WTC11 (cell line): Measurements from ENCODE around the gene GFPT1.

Source experiments
- CREM ChIP-seq: sonication (generic); formaldehyde crosslinking; IDR thresholded peaks from 2 replicates; pipeline ENCODE4 v1.8.1; 2022; ENCODE audit warnings: mild to moderate bottlenecking, missing genetic modification reagents, moderate library complexity
- MYBL2 ChIP-seq: sonication (generic); formaldehyde crosslinking; IDR thresholded peaks from 2 replicates; pipeline ENCODE4 v1.8.1; 2023; ENCODE audit warnings: mild to moderate bottlenecking, moderate library complexity, missing genetic modification reagents
- ZNF121 ChIP-seq: sonication (generic); formaldehyde crosslinking; IDR thresholded peaks from 2 replicates; pipeline ENCODE4 v1.8.0; 2023; ENCODE audit warnings: missing genetic modification reagents
- ZNF232 ChIP-seq: sonication (generic); formaldehyde crosslinking; IDR thresholded peaks from 2 replicates; pipeline ENCODE4 v1.8.0; 2022; ENCODE audit warnings: mild to moderate bottlenecking, missing genetic modification reagents
- TF ChIP-seq, protein P1 (sequence below): sonication (generic); formaldehyde crosslinking; IDR thresholded peaks from 2 replicates; pipeline ENCODE4 v1.8.0; 2022; ENCODE audit warnings: mild to moderate bottlenecking, missing genetic modification reagents
- TF ChIP-seq, protein P2 (sequence below): fragments of 200-600 bp; IDR thresholded peaks from 2 replicates; pipeline ENCODE4 v1.8.0; 2022; ENCODE audit warnings: antibody characterized with exemption
- TF ChIP-seq, protein P3 (sequence below): sonication (generic); formaldehyde crosslinking; IDR thresholded peaks from 2 replicates; pipeline ENCODE4 v1.8.1; 2022; ENCODE audit warnings: mild to moderate bottlenecking, missing genetic modification reagents, moderate library complexity, borderline replicate concordance
- TF ChIP-seq, protein P4 (sequence below): sonication (generic); formaldehyde crosslinking; IDR thresholded peaks from 2 replicates; pipeline ENCODE4 v1.8.1; 2022; ENCODE audit warnings: low read depth, missing genetic modification reagents, borderline replicate concordance

DNA sequence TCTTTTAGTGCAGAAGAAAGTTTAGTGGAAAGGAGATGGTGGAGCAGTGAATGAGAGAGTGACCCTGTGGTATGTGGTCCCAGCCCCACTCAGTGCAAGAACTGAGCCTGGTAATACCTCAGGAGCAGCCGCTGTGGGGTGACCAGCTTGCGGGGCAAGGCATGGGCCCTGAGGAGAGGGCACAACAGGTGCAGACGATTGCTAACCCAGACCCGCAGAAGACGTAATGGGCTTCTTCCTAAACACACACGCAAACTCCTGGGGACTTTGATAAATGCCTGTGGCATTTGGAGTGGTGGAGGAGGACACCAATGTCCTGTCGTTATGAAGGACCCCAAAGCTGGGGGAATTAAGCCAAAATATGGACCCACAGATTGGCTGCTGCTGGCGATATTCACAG lies 78.7 kb downstream of the GFPT1 start:
- TF ChIP-seq, protein P1, sequence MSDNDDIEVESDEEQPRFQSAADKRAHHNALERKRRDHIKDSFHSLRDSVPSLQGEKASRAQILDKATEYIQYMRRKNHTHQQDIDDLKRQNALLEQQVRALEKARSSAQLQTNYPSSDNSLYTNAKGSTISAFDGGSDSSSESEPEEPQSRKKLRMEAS = no peak
- TF ChIP-seq CREM (CRISPR knock-in tag) = no peak
- no peak for TF ChIP-seq ZNF121 (CRISPR knock-in tag)
- TF ChIP-seq, protein P2, sequence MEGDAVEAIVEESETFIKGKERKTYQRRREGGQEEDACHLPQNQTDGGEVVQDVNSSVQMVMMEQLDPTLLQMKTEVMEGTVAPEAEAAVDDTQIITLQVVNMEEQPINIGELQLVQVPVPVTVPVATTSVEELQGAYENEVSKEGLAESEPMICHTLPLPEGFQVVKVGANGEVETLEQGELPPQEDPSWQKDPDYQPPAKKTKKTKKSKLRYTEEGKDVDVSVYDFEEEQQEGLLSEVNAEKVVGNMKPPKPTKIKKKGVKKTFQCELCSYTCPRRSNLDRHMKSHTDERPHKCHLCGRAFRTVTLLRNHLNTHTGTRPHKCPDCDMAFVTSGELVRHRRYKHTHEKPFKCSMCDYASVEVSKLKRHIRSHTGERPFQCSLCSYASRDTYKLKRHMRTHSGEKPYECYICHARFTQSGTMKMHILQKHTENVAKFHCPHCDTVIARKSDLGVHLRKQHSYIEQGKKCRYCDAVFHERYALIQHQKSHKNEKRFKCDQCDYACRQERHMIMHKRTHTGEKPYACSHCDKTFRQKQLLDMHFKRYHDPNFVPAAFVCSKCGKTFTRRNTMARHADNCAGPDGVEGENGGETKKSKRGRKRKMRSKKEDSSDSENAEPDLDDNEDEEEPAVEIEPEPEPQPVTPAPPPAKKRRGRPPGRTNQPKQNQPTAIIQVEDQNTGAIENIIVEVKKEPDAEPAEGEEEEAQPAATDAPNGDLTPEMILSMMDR = no peak
- TF ChIP-seq ZNF232 (CRISPR knock-in tag) = no peak
- TF ChIP-seq, protein P3, sequence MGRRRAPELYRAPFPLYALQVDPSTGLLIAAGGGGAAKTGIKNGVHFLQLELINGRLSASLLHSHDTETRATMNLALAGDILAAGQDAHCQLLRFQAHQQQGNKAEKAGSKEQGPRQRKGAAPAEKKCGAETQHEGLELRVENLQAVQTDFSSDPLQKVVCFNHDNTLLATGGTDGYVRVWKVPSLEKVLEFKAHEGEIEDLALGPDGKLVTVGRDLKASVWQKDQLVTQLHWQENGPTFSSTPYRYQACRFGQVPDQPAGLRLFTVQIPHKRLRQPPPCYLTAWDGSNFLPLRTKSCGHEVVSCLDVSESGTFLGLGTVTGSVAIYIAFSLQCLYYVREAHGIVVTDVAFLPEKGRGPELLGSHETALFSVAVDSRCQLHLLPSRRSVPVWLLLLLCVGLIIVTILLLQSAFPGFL (CRISPR knock-in tag) = no peak
- TF ChIP-seq MYBL2 = no peak
- TF ChIP-seq, protein P4, sequence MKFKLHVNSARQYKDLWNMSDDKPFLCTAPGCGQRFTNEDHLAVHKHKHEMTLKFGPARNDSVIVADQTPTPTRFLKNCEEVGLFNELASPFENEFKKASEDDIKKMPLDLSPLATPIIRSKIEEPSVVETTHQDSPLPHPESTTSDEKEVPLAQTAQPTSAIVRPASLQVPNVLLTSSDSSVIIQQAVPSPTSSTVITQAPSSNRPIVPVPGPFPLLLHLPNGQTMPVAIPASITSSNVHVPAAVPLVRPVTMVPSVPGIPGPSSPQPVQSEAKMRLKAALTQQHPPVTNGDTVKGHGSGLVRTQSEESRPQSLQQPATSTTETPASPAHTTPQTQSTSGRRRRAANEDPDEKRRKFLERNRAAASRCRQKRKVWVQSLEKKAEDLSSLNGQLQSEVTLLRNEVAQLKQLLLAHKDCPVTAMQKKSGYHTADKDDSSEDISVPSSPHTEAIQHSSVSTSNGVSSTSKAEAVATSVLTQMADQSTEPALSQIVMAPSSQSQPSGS (CRISPR knock-in tag) = no peak
